ENCODE measurements around the gene LTA.
"Not testable (repeated sequence)": the region's sequence is repeated elsewhere in the genome, so short reads cannot be mapped to it uniquely, and the experiment has no call there.

Gene LTA

GRCh38 chr6:31543639-31544038, 28.4 kb upstream of the LTA start:
- H3K9ac ChIP-seq (ENCODE audit: low read length in 2 of 2) = no peak overlapping the region
- H3K36me3 ChIP-seq (ENCODE audit: control insufficient read depth in 2 of 2, insufficient read depth in 2 of 2, low read length in 2 of 2) = peaks cover 11 to 12% of the 10 kb centered on the region in 2 donors
- H3K9me3 ChIP-seq (ENCODE audit: control insufficient read depth in 2 of 2, low read length in 2 of 2) = no peaks in the 10 kb centered on the region
- no peak overlapping the region for H3K4me3 ChIP-seq (ENCODE audit: low read length in 2 of 2)
- H3K4me1 ChIP-seq (ENCODE audit: control insufficient read depth, insufficient read depth, low read length) = peaks cover 52% of the 10 kb centered on the region
- H3K27ac ChIP-seq (ENCODE audit: low read length) = no peak overlapping the region
- H3K27me3 ChIP-seq (ENCODE audit: control insufficient read depth in 1 of 2, insufficient read depth in 2 of 2, low read length in 2 of 2) = no peaks in the 10 kb centered on the region

GRCh38 chr6:31544676-31545075, 27.4 kb upstream of the LTA start:
- Histone ChIP-seq H3K4me3 (ENCODE audit: low read length in 2 of 2) (no peak overlapping the region), H3K4me1 (ENCODE audit: control insufficient read depth, insufficient read depth, low read length) (peaks cover 41% of the 10 kb centered on the region), H3K27me3 (ENCODE audit: control insufficient read depth in 1 of 2, insufficient read depth in 2 of 2, low read length in 2 of 2) (no peaks in the 10 kb centered on the region), H3K27ac (ENCODE audit: low read length) (no peak overlapping the region), H3K36me3 (ENCODE audit: control insufficient read depth in 2 of 2, insufficient read depth in 2 of 2, low read length in 2 of 2) (peaks cover 3 to 6% of the 10 kb centered on the region in 2 donors), H3K9ac (ENCODE audit: low read length in 2 of 2) (no peak overlapping the region), H3K9me3 (ENCODE audit: control insufficient read depth in 2 of 2, low read length in 2 of 2) (no peaks in the 10 kb centered on the region)

GRCh38 chr6:31545291-31545690, 26.8 kb upstream of the LTA start:
- Histone ChIP-seq H3K9me3 (ENCODE audit: control insufficient read depth in 2 of 2, low read length in 2 of 2) (no peaks in the 10 kb centered on the region), H3K9ac (ENCODE audit: low read length in 2 of 2) (no peak overlapping the region), H3K4me3 (ENCODE audit: low read length in 2 of 2) (no peak overlapping the region), H3K4me1 (ENCODE audit: control insufficient read depth, insufficient read depth, low read length) (peaks cover 35% of the 10 kb centered on the region), H3K27ac (ENCODE audit: low read length) (no peak overlapping the region), H3K36me3 (ENCODE audit: control insufficient read depth in 2 of 2, insufficient read depth in 2 of 2, low read length in 2 of 2) (peaks cover under 1 to 3% of the 10 kb centered on the region in 2 donors), H3K27me3 (ENCODE audit: control insufficient read depth in 1 of 2, insufficient read depth in 2 of 2, low read length in 2 of 2) (no peaks in the 10 kb centered on the region)

GRCh38 chr6:31546339-31546957, 25.6 kb upstream of the LTA start, which contains the start of gene ATP6V1G2:
ATP6V1G2 (minus strand) TSS chr6:31546608; CDS start chr6:31546559, 49 bp downstream.
- Histone ChIP-seq H3K27me3 (ENCODE audit: control insufficient read depth in 1 of 2, insufficient read depth in 2 of 2, low read length in 2 of 2) (no peaks in the 10 kb centered on the region), H3K9me3 (ENCODE audit: control insufficient read depth in 2 of 2, low read length in 2 of 2) (no peaks in the 10 kb centered on the region), H3K9ac (ENCODE audit: low read length in 2 of 2) (peak within 1 kb of the TSS; percentile 84 to 86), H3K4me3 (ENCODE audit: low read length in 2 of 2) (peak within 1 kb of the TSS; percentile 66 to 76), H3K27ac (ENCODE audit: low read length) (peak within 1 kb of the TSS; percentile 46), H3K4me1 (ENCODE audit: control insufficient read depth, insufficient read depth, low read length) (peaks cover 30% of the 10 kb centered on the region), H3K36me3 (ENCODE audit: control insufficient read depth in 2 of 2, insufficient read depth in 2 of 2, low read length in 2 of 2) (peaks cover 0 to 8% of the 10 kb centered on the region in 2 donors)

- Histone ChIP-seq H3K27me3 (ENCODE audit: control insufficient read depth in 1 of 2, insufficient read depth in 2 of 2, low read length in 2 of 2) (no peaks in the 10 kb centered on the region), H3K36me3 (ENCODE audit: control insufficient read depth in 2 of 2, insufficient read depth in 2 of 2, low read length in 2 of 2) (peaks cover 0 to 8% of the 10 kb centered on the region in 2 donors), H3K9me3 (ENCODE audit: control insufficient read depth in 2 of 2, low read length in 2 of 2) (no peaks in the 10 kb centered on the region), H3K4me1 (ENCODE audit: control insufficient read depth, insufficient read depth, low read length) (peaks cover 30% of the 10 kb centered on the region), H3K9ac (ENCODE audit: low read length in 2 of 2) (peak within 1 kb of the TSS; percentile 84 to 86), H3K27ac (ENCODE audit: low read length) (peak within 1 kb of the TSS; percentile 46), H3K4me3 (ENCODE audit: low read length in 2 of 2) (peak within 1 kb of the TSS; percentile 66 to 76)
Observed at GRCh38 chr6:31546958-31547726, 24.9 kb upstream of the LTA start, which contains the start of gene NFKBIL1. NFKBIL1 (plus strand) TSS chr6:31547608; CDS start chr6:31547695, 87 bp downstream.

GRCh38 chr6:31547727-31548543, 24.2 kb upstream of the LTA start:
- H3K9me3 ChIP-seq (ENCODE audit: control insufficient read depth in 2 of 2, low read length in 2 of 2) = no peaks in the 10 kb centered on the region
- H3K9ac ChIP-seq (ENCODE audit: low read length in 2 of 2) = peak overlapping the region; percentile 84 to 86
- H3K4me1 ChIP-seq (ENCODE audit: control insufficient read depth, insufficient read depth, low read length) = peaks cover 22% of the 10 kb centered on the region
- H3K36me3 ChIP-seq (ENCODE audit: control insufficient read depth in 2 of 2, insufficient read depth in 2 of 2, low read length in 2 of 2) = peaks cover 0 to 8% of the 10 kb centered on the region in 2 donors
- peak overlapping the region; percentile 46 for H3K27ac ChIP-seq (ENCODE audit: low read length)
- peak overlapping the region; percentile 54 to 76 for H3K4me3 ChIP-seq (ENCODE audit: low read length in 2 of 2)
- no peaks in the 10 kb centered on the region for H3K27me3 ChIP-seq (ENCODE audit: control insufficient read depth in 1 of 2, insufficient read depth in 2 of 2, low read length in 2 of 2)

- Histone ChIP-seq H3K4me3 (ENCODE audit: low read length in 2 of 2) (peak overlapping the region in 1 of 2 donors; percentile 76), H3K36me3 (ENCODE audit: control insufficient read depth in 2 of 2, insufficient read depth in 2 of 2, low read length in 2 of 2) (peaks cover 2 to 8% of the 10 kb centered on the region in 2 donors), H3K27ac (ENCODE audit: low read length) (peak overlapping the region; percentile 46)
Observed at GRCh38 chr6:31548544-31548873, 23.6 kb upstream of the LTA start.

GRCh38 chr6:31551371-31551770, 20.7 kb upstream of the LTA start:
- not testable (repeated sequence) for H3K27ac ChIP-seq (ENCODE audit: low read length); H3K27me3 ChIP-seq (ENCODE audit: control insufficient read depth in 1 of 2, insufficient read depth in 2 of 2, low read length in 2 of 2); H3K4me3 ChIP-seq (ENCODE audit: low read length in 2 of 2); H3K9me3 ChIP-seq (ENCODE audit: control insufficient read depth in 2 of 2, low read length in 2 of 2); H3K9ac ChIP-seq (ENCODE audit: low read length in 2 of 2)
- H3K4me1 ChIP-seq (ENCODE audit: control insufficient read depth, insufficient read depth, low read length) = peaks cover 14% of the 10 kb centered on the region
- H3K36me3 ChIP-seq (ENCODE audit: control insufficient read depth in 2 of 2, insufficient read depth in 2 of 2, low read length in 2 of 2) = peaks cover 4 to 14% of the 10 kb centered on the region in 2 donors

More at GRCh38 chr6:31548544-31548873, 23.6 kb upstream of the LTA start:
- Histone ChIP-seq H3K9me3 (ENCODE audit: control insufficient read depth in 2 of 2, low read length in 2 of 2) (no peaks in the 10 kb centered on the region), H3K4me1 (ENCODE audit: control insufficient read depth, insufficient read depth, low read length) (peaks cover 20% of the 10 kb centered on the region), H3K27me3 (ENCODE audit: control insufficient read depth in 1 of 2, insufficient read depth in 2 of 2, low read length in 2 of 2) (no peaks in the 10 kb centered on the region), H3K9ac (ENCODE audit: low read length in 2 of 2) (peak overlapping the region in 1 of 2 donors; percentile 84)

- H3K27me3 ChIP-seq (ENCODE audit: control insufficient read depth in 1 of 2, insufficient read depth in 2 of 2, low read length in 2 of 2) = no peaks in the 10 kb centered on the region
- H3K4me1 ChIP-seq (ENCODE audit: control insufficient read depth, insufficient read depth, low read length) = peaks cover 4% of the 10 kb centered on the region
- no peak overlapping the region for H3K27ac ChIP-seq (ENCODE audit: low read length)
- no peak overlapping the region for H3K9ac ChIP-seq (ENCODE audit: low read length in 2 of 2)
- H3K4me3 ChIP-seq (ENCODE audit: low read length in 2 of 2) = no peak overlapping the region
- H3K36me3 ChIP-seq (ENCODE audit: control insufficient read depth in 2 of 2, insufficient read depth in 2 of 2, low read length in 2 of 2) = peaks cover 28 to 31% of the 10 kb centered on the region in 2 donors
- no peaks in the 10 kb centered on the region for H3K9me3 ChIP-seq (ENCODE audit: control insufficient read depth in 2 of 2, low read length in 2 of 2)
Observed at GRCh38 chr6:31556307-31556706, 15.8 kb upstream of the LTA start.

GRCh38 chr6:31557443-31558317, 14.4 kb upstream of the LTA start:
- H3K27ac ChIP-seq (ENCODE audit: low read length) = no peak overlapping the region
- H3K27me3 ChIP-seq (ENCODE audit: control insufficient read depth in 1 of 2, insufficient read depth in 2 of 2, low read length in 2 of 2) = no peaks in the 10 kb centered on the region
- H3K9ac ChIP-seq (ENCODE audit: low read length in 2 of 2) = no peak overlapping the region
- no peak overlapping the region for H3K4me3 ChIP-seq (ENCODE audit: low read length in 2 of 2)
- peaks cover 28 to 30% of the 10 kb centered on the region in 2 donors for H3K36me3 ChIP-seq (ENCODE audit: control insufficient read depth in 2 of 2, insufficient read depth in 2 of 2, low read length in 2 of 2)
- H3K9me3 ChIP-seq (ENCODE audit: control insufficient read depth in 2 of 2, low read length in 2 of 2) = no peaks in the 10 kb centered on the region
- H3K4me1 ChIP-seq (ENCODE audit: control insufficient read depth, insufficient read depth, low read length) = peaks cover 4% of the 10 kb centered on the region
